NCI-H1436 treated with DMSO at 0.1 percent for 48 hours (cell line): ENCODE results near the gene KIF2C.
"Not testable (repeated sequence)": the region's sequence is repeated elsewhere in the genome, so short reads cannot be mapped to it uniquely, and the experiment has no call there.

Experiments used
- DNase-seq: peaks from one replicate; lab custom pipeline; 2025; lab: John Stamatoyannopoulos, UW

Gene KIF2C

GRCh38 chr1:44798481-44799365 lies 59.1 kb downstream of the KIF2C start:
- no peak for DNase-seq

- DNase-seq, result peak; percentile 81
Measured at GRCh38 chr1:44799770-44800584, 60.3 kb downstream of the KIF2C start, which contains the start of gene PLK3. PLK3 (plus strand) TSS chr1:44800377; CDS start chr1:44800464, 87 bp downstream.

- DNase-seq, result no peak
Measured at GRCh38 chr1:44801491-44802305, 62.1 kb downstream of the KIF2C start.

- no peak for DNase-seq
Measured at GRCh38 chr1:44802306-44803061, 62.8 kb downstream of the KIF2C start.

- DNase-seq, result no peak
Measured at GRCh38 chr1:44803062-44803311, 63.4 kb downstream of the KIF2C start.

- DNase-seq, result no peak
Measured at GRCh38 chr1:44803312-44804095, 63.9 kb downstream of the KIF2C start.

GRCh38 chr1:44805311-44806024 lies 65.8 kb downstream of the KIF2C start:
- DNase-seq, result no peak

GRCh38 chr1:44806025-44806703 lies 66.5 kb downstream of the KIF2C start:
- no peak for DNase-seq

GRCh38 chr1:44806704-44807363 lies 67.2 kb downstream of the KIF2C start, which contains the start of gene DYNLT4:
DYNLT4 (minus strand) TSS chr1:44807351; CDS start chr1:44806668, 683 bp downstream.
- no peak for DNase-seq

- DNase-seq, result no peak
Measured at GRCh38 chr1:44807364-44808062, 67.9 kb downstream of the KIF2C start.

GRCh38 chr1:44808063-44808937 lies 68.7 kb downstream of the KIF2C start, which contains the start of gene BTBD19:
BTBD19 (plus strand) TSS chr1:44808523; CDS start chr1:44808821, 298 bp downstream.
- DNase-seq, result no peak

GRCh38 chr1:44808938-44809917 lies 69.6 kb downstream of the KIF2C start:
- DNase-seq, result no peak

- DNase-seq, result no peak
Measured at GRCh38 chr1:44810101-44810761, 70.6 kb downstream of the KIF2C start.

- not testable (repeated sequence) for DNase-seq
Measured at GRCh38 chr1:44810762-44811105, 71.1 kb downstream of the KIF2C start.

GRCh38 chr1:44811234-44811633 lies 71.6 kb downstream of the KIF2C start:
- no peak for DNase-seq
